NCI-H524 (cell line): ENCODE measurements around the gene DCTN4.

Experiments
- DNase-seq, 2 experiments: peaks; one replicate each; lab custom pipeline; 2025; lab: John Stamatoyannopoulos, UW

The DCTN4 gene

GRCh38 chr5:150670948-150671310, 87.9 kb downstream of the DCTN4 start:
- no peak for DNase-seq

DNA sequence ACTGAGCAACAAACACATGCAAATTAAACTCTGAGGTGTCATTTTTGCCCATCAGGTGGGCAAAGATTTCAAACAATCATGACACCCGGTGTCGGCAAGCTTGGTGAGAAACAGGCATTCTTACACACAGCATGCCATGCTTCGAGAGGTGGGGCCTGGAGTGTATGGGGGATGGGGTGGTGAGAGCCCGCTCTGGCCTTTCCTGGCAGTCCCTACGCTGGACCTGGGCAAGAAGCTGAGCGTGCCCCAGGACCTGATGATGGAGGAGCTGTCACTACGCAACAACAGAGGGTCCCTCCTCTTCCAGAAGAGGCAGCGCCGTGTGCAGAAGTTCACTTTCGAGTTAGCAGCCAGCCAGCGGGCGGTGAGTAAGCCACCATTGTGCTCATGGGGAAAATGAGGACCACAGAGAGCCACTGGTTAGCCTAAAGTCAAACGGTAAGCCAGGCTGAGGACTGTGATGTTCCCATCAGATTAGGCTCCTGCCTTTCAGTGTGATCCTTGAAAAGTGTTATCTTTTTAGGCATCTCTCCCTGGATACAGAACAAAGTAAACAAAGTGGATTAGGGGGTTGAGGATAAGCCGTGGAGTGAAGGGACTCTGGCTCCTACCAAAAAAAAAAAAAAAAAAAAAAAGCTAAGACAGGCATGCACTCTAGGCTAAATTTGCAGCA, 88.4 kb downstream of the DCTN4 start:
- no peak for DNase-seq

GRCh38 chr5:150665044-150665443, 93.8 kb downstream of the DCTN4 start:
- DNase-seq = no peak

- no peak for DNase-seq
These were observed 94.9 kb downstream of the DCTN4 start for GRCh38 chr5:150663936-150664335.

- no peak for DNase-seq
These were observed 95.9 kb downstream of the DCTN4 start for GRCh38 chr5:150662731-150663516.

- DNase-seq = no peak
These were observed 96.8 kb downstream of the DCTN4 start for GRCh38 chr5:150661821-150662596.

GRCh38 chr5:150661086-150661485, 97.7 kb downstream of the DCTN4 start, which contains the start of gene MYOZ3:
TSS of gene MYOZ3 (plus strand) at chr5:150661251. CDS start at chr5:150662942, 1,691 bp downstream.
- no peak for DNase-seq

GRCh38 chr5:150660108-150660831, 98.5 kb downstream of the DCTN4 start:
- DNase-seq = no peak

DNA sequence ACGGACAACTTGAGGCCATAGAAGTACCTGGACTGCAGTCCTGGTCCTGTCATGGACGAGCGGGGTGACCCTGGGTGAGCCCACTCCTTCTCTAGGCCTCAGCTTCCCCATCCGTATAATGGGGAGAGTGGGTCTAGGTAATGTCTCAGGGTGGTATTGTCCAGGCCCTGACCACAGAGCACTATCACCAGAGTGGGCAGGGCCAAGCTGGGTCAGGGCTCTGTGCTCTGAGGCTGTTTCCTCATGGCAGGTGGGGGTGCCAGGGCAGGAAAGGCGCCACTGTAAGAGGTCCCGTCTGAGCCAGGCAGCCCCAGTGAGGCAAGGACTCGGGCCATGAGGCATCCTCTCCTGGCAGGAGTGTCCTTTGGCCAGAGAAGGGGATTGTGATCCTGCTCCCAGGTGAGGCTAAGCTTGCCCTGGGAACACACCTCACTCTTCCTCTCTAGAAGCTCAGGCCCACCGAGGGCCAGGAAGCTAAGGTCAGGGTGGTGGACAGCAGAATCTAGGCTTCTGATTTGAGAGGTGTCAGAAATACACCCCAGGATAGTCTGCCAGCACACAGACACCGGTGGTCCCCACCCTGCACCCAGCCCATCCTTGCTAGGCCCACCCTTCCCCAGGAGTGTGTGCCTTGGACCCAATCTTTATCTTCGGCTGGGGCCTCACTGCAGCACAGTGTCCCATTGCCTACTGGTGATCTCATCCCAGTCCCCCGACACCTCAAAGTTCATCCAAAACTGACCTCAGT, 99.3 kb downstream of the DCTN4 start:
- no peak for DNase-seq

DNA sequence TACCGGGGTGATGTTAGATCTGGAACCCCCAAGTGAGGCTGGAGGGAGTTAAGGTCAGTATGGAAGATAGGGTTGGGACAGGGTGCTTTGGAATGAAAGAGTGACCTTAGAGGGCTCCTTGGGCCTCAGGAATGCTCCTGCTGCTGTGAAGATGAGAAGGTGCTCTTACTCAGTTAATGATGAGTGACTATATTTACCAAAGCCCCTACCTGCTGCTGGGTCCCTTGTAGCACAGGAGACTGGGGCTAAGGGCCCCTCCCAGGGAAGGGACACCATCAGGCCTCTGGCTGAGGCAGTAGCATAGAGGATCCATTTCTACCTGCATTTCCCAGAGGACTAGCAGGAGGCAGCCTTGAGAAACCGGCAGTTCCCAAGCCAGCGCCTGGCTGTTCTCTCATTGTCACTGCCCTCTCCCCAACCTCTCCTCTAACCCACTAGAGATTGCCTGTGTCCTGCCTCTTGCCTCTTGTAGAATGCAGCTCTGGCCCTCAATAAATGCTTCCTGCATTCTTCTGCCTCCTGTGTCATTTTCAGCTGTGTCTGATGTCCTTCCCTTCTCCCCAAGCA, 100.0 kb downstream of the DCTN4 start:
- DNase-seq = no peak
